Right renal cortex interstitium (tissue), 3 donors: ENCODE measurements around the gene RCC1. TPM values are rescaled to one million over a fixed set of nuclear protein-coding genes. Genes with fewer than 3 reads are reported as not detected.
"Not testable (repeated sequence)": the region's sequence is repeated elsewhere in the genome, so short reads cannot be mapped to it uniquely, and the experiment has no call there.

Source experiments
- DNase-seq, 3 donors: peaks; one replicate each; pipeline ENCODE4 v3.0.0-alpha.2; 2013; ENCODE audit warnings: low read depth in 3 of 3, low spot score in 2 of 3
- polyA plus RNA-seq, 3 donors: library from polyadenylated mRNA; unstranded; fragments of 120-200 nt; gene quantifications; one replicate each; pipeline ENCODE4 v1.2.1, GENCODE V29; 2013; ENCODE audit not compliant: insufficient read length in 3 of 3

The RCC1 gene
- 10 to 100 TPM; 31.7 to 35.8 (median 34.2) TPM for polyA plus RNA-seq

GRCh38 chr1:28505406-28506187 is at the start of gene RCC1:
Gene RCC1 (plus strand): TSS chr1:28506043. CDS start chr1:28529867, 23,824 bp downstream.
- peak; percentile 97 to 98 (median 98) for DNase-seq

DNA sequence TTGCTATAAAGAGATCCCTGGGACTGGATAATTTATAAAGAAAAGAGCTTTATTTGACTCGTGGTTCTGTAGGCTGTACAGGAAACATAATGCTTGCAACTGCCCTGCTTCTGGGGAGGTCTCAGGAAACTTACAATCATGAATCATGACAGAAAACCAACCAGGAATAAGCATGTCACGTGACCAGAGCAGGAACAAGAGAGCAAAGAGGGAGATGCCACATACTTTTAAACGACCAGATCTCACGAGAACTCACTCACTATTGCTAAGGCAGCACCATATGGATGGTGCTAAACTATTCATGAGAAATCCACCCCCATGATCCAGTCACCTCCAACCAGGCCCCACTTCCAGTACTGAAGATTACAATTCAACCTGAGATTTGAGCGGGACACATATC is 49.8 kb upstream of the RCC1 start:
- DNase-seq, result no peak

- DNase-seq, result no peak
Observed at GRCh38 chr1:28457678-28458077, 48.2 kb upstream of the RCC1 start.

GRCh38 chr1:28458237-28459228 is 47.3 kb upstream of the RCC1 start:
- DNase-seq, result no peak

GRCh38 chr1:28466226-28466778 is 39.5 kb upstream of the RCC1 start:
- no peak for DNase-seq

GRCh38 chr1:28470146-28470545 is 35.7 kb upstream of the RCC1 start:
- DNase-seq, result no peak

DNA sequence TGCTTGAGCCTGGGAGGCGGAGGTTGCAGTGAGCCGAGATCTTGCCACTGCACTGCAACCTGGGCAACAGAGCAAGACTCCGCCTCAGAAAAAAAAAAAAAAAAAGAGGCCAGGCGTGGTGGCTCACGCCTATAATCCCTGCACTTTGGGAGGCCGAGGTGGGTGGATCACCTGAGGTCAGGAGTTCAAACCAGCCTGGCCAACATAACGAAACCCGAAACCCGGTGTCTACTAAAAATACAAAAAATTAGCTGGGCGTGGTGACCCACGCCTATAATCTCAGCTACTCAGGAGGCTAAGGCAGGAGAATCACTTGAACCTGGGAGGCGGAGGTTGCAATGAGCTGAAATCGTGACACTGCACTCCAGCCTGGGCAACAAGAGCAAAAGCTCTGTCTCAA is 26.3 kb upstream of the RCC1 start:
- DNase-seq, result not testable (repeated sequence)

- peak in 2 of 3 donors; percentile 29 to 43 for DNase-seq
Observed at GRCh38 chr1:28480308-28480707, 25.5 kb upstream of the RCC1 start.

DNA sequence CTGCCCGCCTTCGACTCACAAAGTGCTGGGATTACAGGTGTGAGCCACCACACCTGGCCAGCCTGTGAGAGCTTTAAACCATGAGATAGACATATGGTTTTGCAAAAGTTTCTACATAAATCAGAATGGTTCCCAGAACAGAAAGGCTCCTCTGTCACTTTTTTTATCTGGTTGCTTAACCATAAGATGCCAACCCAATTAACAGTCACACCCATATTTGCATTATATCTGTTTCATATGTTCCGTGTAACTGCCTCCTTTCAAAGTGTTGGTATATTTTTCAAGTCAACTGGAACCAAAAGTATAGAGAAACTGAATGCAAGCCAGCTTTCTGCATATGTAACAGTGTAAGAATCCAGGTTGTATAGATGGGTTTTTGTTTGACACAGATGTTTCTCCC is 23.7 kb upstream of the RCC1 start:
- DNase-seq, result no peak

GRCh38 chr1:28482702-28483101 is 23.1 kb upstream of the RCC1 start:
- no peak for DNase-seq

DNA sequence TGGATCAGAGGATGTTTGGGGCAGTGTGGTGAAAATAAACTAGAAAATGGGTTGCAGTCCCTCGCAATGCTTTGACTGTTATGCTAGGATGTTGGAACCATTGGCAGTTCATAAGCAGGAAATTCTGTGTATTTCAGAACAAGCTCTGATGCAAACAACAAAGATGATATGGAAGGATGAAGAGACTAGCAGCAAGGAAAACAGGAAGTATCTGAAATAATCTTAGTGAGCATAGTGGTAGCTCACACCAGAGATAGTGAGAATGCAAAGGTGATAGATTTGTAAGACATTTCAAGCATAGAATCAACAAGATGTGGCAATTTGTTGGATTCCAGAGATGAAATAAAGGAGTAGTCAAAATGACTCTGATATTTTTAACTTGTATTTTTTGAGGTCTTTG is 11.1 kb upstream of the RCC1 start:
- DNase-seq, result no peak

GRCh38 chr1:28499553-28499952 is 6.3 kb upstream of the RCC1 start:
- no peak for DNase-seq

DNA sequence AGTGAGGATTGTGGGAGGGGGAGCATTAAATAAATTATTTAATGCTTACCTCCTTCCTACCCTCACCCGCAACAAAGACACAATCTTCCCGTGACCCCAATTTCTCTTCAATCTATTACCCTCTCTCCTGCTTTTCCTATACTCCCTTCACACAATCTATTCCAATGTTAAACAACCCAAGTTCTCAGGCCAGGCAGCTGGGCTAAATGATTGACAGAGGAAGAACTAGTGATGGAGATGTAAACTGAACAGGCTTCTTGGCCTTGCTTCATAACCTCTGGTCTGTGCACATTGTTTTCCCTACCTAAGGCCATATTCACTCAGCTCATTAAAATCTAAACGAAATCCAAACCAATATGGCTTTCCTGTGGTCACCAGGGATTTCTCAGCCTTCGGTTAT is 3.9 kb upstream of the RCC1 start:
- DNase-seq, result no peak

DNA sequence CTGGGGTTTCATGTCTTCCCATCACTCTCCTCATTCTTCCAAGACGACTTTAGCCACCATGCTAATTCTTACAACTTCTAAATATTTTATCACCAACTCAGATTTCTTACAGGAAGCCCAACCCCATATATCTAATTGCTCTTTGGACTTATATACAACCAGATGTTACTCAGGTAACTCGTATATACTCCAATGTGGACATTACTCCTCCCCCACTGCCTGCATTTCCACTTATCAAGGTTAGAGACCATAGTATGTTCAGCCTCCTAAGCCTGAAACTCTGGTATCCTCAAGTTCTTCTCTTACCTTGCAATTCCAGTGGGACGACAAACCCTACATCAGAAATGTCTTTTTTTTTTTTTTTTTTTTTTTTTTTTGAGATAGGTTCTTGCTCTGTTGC is 2.7 kb upstream of the RCC1 start:
- no peak for DNase-seq

DNA sequence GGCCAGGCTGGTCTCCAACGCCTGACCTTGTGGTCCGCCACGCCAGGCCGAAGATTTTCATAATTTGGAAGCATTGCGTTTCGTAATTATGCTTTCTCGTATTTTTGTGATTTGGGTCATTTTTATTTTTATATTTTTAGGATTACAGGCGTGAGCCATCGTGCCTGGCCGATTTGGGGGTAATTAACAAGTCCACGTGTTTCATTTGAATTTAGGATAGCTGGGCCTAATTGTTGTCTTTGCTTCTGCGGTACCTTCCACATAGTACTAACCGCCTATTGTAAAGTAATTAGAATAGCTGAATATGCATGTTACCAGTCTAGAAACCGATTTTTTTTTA is 1.0 kb downstream of the RCC1 start:
- DNase-seq, result no peak

GRCh38 chr1:28507247-28507645 is 1.4 kb downstream of the RCC1 start:
- no peak for DNase-seq

DNA sequence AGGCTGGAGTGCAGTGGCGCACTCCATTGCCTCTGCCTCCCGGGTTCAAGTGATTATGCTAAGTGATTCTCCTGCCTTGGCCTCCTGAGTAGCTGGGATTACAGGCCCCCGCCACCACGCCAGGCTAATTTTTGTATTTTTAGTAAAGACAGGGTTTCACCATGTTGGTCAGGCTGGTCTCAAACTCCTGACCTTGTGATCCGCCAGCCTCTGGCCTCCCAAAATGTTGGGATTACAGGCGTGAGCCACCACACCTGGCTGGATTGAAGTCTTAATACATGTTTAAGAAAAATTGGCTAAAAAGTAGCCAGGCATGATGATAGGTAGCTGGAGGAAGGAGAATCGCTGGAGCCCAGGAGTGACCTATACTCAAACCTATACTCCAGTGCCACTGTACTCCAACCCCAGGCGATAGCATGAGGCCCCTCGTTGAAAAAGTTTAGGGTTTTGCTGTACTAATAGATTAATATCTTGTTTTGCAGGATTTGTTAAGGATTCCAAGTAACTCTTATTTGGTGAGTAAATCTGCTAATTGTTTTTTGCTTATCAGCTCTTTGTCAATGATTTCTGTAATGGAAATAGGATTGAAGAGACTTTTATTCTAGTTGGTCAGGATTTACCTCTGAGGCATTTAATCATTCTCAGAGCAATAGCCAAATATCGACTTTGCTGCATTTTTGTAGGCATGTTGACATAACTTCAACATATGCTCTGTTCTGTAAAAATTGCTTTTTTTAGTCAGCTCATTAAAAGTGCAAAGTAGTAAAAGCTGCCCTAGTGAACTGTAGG is 2.0 kb downstream of the RCC1 start:
- no peak for DNase-seq

- DNase-seq, result no peak
Observed at GRCh38 chr1:28508435-28508754, 2.6 kb downstream of the RCC1 start.

GRCh38 chr1:28509705-28510272 is 3.9 kb downstream of the RCC1 start:
- no peak for DNase-seq

DNA sequence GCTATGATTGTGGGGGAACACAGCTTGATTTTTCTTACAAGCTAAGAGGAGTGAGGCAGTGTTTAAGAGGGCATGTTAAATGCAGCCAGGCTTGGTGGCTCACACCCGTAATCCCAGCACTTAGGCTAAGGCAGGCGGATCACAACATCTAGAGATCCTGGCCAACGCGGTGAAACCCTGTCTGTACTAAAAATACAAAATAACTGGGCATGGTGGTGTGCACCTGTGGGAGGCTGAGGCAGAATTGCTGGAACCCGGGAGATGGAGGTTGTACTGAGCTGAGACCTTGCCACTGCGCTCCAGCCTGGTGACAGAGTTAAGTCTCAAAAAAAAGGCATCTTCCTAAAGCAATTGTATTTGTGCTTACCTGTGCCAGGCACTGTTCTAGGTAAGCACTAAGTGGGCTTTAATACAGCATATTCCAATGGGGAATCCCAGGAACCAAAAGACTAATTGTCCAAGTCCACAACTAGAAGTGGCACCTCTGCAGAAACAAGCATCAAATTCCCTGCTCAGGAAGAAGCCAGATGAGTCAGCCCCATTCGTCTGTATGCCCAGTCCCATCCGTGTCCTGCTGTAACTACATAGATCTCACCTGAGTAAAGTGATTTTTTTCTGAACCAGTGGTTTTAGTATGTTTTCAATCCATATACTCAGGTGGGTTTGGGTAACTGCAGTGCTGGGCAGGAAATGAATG is 4.6 kb downstream of the RCC1 start:
- DNase-seq, result no peak
